Astrocyte (in vitro differentiated cells and primary cell): ENCODE data around the gene OR2AE1. TPM values are rescaled to one million over a fixed set of nuclear protein-coding genes. Genes with fewer than 3 reads are reported as not detected.

Source experiments
- DNase-seq: peaks from one replicate; pipeline ENCODE4 v3.0.0-alpha.2; 2010; ENCODE audit warnings: low read depth
- FAIRE-seq: peaks from 2 replicates; lab custom pipeline; 2011; peaks lifted over from hg19 to GRCh38; lab: Jason Lieb, UNC
- H2AFZ ChIP-seq: 2 replicates; pipeline ENCODE4 v1.6.0; 2012; ENCODE audit warnings: low read depth, low read length, inconsistent platforms
- H3K27ac ChIP-seq: 2 replicates; pipeline ENCODE4 v1.5.1; 2011; ENCODE audit warnings: low read depth, low read length, inconsistent platforms
- H3K27me3 ChIP-seq: 2 replicates; pipeline ENCODE4 v1.6.0; 2011; ENCODE audit warnings: low read length, inconsistent platforms; ENCODE audit not compliant: insufficient read depth
- H3K36me3 ChIP-seq: 2 replicates; pipeline ENCODE4 v1.5.1; 2011; ENCODE audit warnings: low read length, inconsistent platforms; ENCODE audit not compliant: insufficient read depth
- H3K4me1 ChIP-seq: 2 replicates; pipeline ENCODE4 v1.5.1; 2011; ENCODE audit warnings: low read length, inconsistent platforms; ENCODE audit not compliant: insufficient read depth
- H3K4me2 ChIP-seq: 2 replicates; pipeline ENCODE4 v1.6.0; 2012; ENCODE audit warnings: low read length, inconsistent platforms
- H3K4me3 ChIP-seq: 2 replicates; pipeline ENCODE4 v1.5.1; 2011; ENCODE audit warnings: low read depth, mild to moderate bottlenecking, low read length, inconsistent platforms; ENCODE audit not compliant: insufficient read depth
- H3K79me2 ChIP-seq: 2 replicates; pipeline ENCODE4 v1.6.0; 2012; ENCODE audit warnings: mild to moderate bottlenecking, low read length, inconsistent platforms; ENCODE audit not compliant: insufficient read depth
- H3K9ac ChIP-seq: 2 replicates; pipeline ENCODE4 v1.6.0; 2012; ENCODE audit warnings: mild to moderate bottlenecking, low read length, inconsistent platforms
- H3K9me3 ChIP-seq: 2 replicates; pipeline ENCODE4 v1.5.1; 2012; ENCODE audit warnings: low read depth, mild to moderate bottlenecking, low read length, inconsistent platforms; ENCODE audit not compliant: insufficient read depth
- H4K20me1 ChIP-seq: 2 replicates; pipeline ENCODE4 v1.6.0; 2012; ENCODE audit warnings: low read length, inconsistent platforms; ENCODE audit not compliant: insufficient read depth
- H3K27ac Mint-ChIP-seq: one replicate; pipeline ENCODE4 v1.8.0; 2021; ENCODE audit warnings: mild to moderate bottlenecking, mixed read lengths; ENCODE audit not compliant: unreplicated experiment
- H3K27me3 Mint-ChIP-seq: one replicate; pipeline ENCODE4 v1.8.0; 2021; ENCODE audit warnings: low read depth, mixed read lengths; ENCODE audit not compliant: unreplicated experiment
- H3K36me3 Mint-ChIP-seq: one replicate; pipeline ENCODE4 v1.8.0; 2021; ENCODE audit warnings: low read depth, mixed read lengths; ENCODE audit not compliant: unreplicated experiment
- H3K4me1 Mint-ChIP-seq: one replicate; pipeline ENCODE4 v1.8.0; 2021; ENCODE audit warnings: low read depth, mixed read lengths; ENCODE audit not compliant: unreplicated experiment
- H3K4me3 Mint-ChIP-seq: one replicate; pipeline ENCODE4 v1.8.0; 2021; ENCODE audit warnings: mild to moderate bottlenecking, moderate library complexity, mixed read lengths; ENCODE audit not compliant: unreplicated experiment
- H3K9me3 Mint-ChIP-seq: one replicate; pipeline ENCODE4 v1.8.0; 2021; ENCODE audit warnings: mild to moderate bottlenecking, mixed read lengths; ENCODE audit not compliant: unreplicated experiment
- EZH2 ChIP-seq: IDR thresholded peaks from 2 replicates; pipeline ENCODE4 v1.6.1; 2012; ENCODE audit warnings: mild to moderate bottlenecking, low read length, inconsistent platforms; ENCODE audit not compliant: insufficient read depth
- total RNA-seq: library from RNA; stranded (reverse); gene quantifications from 2 replicates; pipeline ENCODE4 v1.2.1, GENCODE V29; 2021
- TF ChIP-seq, protein P1 (sequence below): IDR thresholded peaks from 2 replicates; pipeline ENCODE4 v1.5.1; 2011; ENCODE audit warnings: low read depth, mild to moderate bottlenecking, inconsistent platforms, low read length, moderate library complexity; ENCODE audit not compliant: insufficient read depth

Gene OR2AE1
- total RNA-seq, 1 donor from 2014 or later = not detected

DNA sequence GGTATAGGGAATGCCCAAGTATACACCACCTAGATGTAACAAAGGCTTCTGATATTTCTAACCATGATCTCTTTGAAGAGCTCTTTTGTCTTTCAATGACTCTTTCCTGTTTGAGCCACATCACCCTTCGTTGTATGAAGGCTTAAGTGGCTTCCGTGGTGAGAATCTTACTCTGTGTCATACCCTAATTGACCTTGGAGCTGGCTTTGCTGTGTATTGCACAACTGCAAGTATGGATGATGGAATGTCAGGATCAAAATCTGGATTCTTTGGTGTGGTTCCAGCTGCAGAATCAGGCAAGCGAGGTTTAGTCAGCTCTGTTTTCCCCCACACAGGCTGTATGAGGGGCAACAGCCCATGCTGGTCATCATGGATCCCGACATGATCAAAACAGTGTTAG lies 33.0 kb downstream of the OR2AE1 start:
- Histone ChIP-seq H3K36me3 (no peaks in the 10 kb centered on the region), H3K4me2 (no peak overlapping the region), H4K20me1 (no peaks in the 10 kb centered on the region), H3K79me2 (no peaks in the 10 kb centered on the region), H3K27ac (no peak overlapping the region), H3K9me3 (no peaks in the 10 kb centered on the region), H2AFZ (no peak overlapping the region), H3K4me3 (no peak overlapping the region), H3K9ac (no peak overlapping the region), H3K4me1 (no peaks in the 10 kb centered on the region), H3K27me3 (peaks cover 20% of the 10 kb centered on the region)
- Mint-ChIP-seq H3K9me3 (no peaks in the 10 kb centered on the region), H3K4me1 (peaks cover 3% of the 10 kb centered on the region), H3K36me3 (no peaks in the 10 kb centered on the region), H3K4me3 (no peak overlapping the region), H3K27ac (no peak overlapping the region), H3K27me3 (peaks cover 14% of the 10 kb centered on the region)
- TF ChIP-seq, protein P1, sequence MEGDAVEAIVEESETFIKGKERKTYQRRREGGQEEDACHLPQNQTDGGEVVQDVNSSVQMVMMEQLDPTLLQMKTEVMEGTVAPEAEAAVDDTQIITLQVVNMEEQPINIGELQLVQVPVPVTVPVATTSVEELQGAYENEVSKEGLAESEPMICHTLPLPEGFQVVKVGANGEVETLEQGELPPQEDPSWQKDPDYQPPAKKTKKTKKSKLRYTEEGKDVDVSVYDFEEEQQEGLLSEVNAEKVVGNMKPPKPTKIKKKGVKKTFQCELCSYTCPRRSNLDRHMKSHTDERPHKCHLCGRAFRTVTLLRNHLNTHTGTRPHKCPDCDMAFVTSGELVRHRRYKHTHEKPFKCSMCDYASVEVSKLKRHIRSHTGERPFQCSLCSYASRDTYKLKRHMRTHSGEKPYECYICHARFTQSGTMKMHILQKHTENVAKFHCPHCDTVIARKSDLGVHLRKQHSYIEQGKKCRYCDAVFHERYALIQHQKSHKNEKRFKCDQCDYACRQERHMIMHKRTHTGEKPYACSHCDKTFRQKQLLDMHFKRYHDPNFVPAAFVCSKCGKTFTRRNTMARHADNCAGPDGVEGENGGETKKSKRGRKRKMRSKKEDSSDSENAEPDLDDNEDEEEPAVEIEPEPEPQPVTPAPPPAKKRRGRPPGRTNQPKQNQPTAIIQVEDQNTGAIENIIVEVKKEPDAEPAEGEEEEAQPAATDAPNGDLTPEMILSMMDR = no peak
- TF ChIP-seq EZH2 = no peak
- no peak for DNase-seq
- FAIRE-seq = no peak

DNA sequence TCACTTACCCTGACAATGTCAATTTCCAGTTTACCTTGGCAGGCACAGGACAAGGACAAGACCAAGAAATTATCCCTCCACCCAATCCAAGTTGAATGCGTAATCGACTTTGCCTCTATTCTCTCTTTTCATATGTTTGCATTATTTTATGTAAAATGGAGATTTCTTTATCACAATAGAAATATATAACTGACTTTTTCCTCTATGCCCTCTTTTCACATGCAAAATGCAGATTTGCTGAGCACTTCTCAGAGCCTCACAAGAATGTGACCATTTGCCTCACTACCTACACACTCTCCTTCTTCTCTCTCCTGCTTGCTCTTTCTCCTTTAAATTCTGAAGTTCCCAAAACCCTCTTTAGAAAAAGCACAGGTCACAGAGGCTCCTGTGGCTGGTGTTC lies 33.9 kb downstream of the OR2AE1 start:
- Histone ChIP-seq H4K20me1 (no peaks in the 10 kb centered on the region), H3K27ac (no peak overlapping the region), H3K36me3 (no peaks in the 10 kb centered on the region), H3K9me3 (no peaks in the 10 kb centered on the region), H3K4me2 (no peak overlapping the region), H3K9ac (no peak overlapping the region), H3K4me1 (no peaks in the 10 kb centered on the region), H2AFZ (no peak overlapping the region), H3K79me2 (no peaks in the 10 kb centered on the region), H3K27me3 (peaks cover 20% of the 10 kb centered on the region), H3K4me3 (no peak overlapping the region)
- Mint-ChIP-seq H3K4me3 (no peak overlapping the region), H3K36me3 (no peaks in the 10 kb centered on the region), H3K4me1 (peaks cover 3% of the 10 kb centered on the region), H3K27me3 (peaks cover 14% of the 10 kb centered on the region), H3K9me3 (no peaks in the 10 kb centered on the region), H3K27ac (no peak overlapping the region)
- TF ChIP-seq, protein P1 = no peak
- TF ChIP-seq EZH2 = no peak
- DNase-seq (no peak), FAIRE-seq (no peak)

DNA sequence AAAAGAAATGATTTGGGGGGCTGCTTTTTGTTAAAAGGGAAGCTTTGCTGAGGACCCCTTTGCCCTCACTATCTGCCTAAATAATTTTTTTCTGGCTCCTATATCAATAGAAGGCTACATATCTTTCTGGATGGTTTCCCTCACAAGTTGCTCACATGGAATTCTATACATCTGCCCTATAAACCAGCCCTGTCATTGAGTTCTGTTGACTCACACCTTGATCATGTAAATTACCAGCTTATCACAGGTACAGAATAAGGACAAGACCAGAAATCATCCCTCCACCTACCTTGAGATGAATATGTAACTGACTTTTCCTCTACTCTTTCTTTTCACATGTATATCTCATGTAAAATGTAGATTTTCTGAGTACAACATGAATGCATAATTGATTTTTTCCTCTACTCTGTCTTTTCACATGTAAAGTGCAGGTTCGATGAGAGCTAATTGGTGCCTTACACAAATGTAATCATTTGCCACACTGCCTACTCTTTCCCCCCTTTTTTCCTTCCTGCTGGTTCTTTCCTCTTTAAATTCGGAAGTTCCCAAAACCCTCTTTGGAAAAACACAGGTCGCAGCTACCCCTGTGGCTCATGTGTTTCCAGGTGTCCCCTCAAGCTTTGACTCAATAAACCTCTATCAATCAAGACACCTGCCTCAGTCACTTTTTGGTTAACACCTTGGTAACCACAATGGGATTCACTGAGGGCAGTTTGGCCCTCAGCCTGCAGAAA lies 36.5 kb downstream of the OR2AE1 start:
- peaks cover 17% of the 10 kb centered on the region for H3K27me3 Mint-ChIP-seq
- Histone ChIP-seq H3K9me3 (no peaks in the 10 kb centered on the region), H3K36me3 (no peaks in the 10 kb centered on the region), H3K4me3 (no peak overlapping the region), H2AFZ (no peak overlapping the region), H3K27ac (no peak overlapping the region), H3K4me2 (no peak overlapping the region), H3K9ac (no peak overlapping the region), H3K27me3 (peaks cover 15% of the 10 kb centered on the region), H3K4me1 (no peaks in the 10 kb centered on the region), H3K79me2 (no peaks in the 10 kb centered on the region), H4K20me1 (no peaks in the 10 kb centered on the region)
- no peaks in the 10 kb centered on the region for H3K36me3 Mint-ChIP-seq
- DNase-seq (no peak), FAIRE-seq (no peak)
- no peaks in the 10 kb centered on the region for H3K9me3 Mint-ChIP-seq
- TF ChIP-seq, protein P1 = no peak
- TF ChIP-seq EZH2 = no peak
- H3K27ac Mint-ChIP-seq = no peak overlapping the region
- H3K4me3 Mint-ChIP-seq = no peak overlapping the region
- H3K4me1 Mint-ChIP-seq = peaks cover 3% of the 10 kb centered on the region
